ENCODE measurements around the gene LRRTM3. TPM values are rescaled to one million over a fixed set of nuclear protein-coding genes. Genes with fewer than 3 reads are reported as not detected.

The LRRTM3 gene
- total and polyA plus RNA-seq, 2 experiments from 2014 or later: 0.21 to 0.37 TPM

DNA sequence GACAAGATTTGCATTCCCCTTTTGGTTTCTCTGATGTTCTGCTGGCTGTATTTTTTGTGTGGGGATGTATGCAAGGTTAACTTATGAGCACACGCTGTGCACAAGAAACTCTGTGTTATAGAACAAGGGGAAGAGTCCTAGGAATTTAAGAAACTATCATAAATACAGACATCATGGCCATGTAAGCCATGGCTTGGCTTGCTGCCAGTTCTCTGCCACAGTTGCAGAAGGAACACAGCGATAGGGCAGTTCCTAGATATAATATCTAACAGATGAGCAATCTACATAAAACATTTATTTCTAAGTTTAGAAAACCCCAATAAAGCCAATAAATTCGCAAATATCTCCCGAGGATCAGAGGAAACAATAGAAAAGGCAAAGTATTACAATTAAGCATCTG lies 153.3 kb downstream of the LRRTM3 start (continued):
- TF ChIP-seq, protein P1, sequence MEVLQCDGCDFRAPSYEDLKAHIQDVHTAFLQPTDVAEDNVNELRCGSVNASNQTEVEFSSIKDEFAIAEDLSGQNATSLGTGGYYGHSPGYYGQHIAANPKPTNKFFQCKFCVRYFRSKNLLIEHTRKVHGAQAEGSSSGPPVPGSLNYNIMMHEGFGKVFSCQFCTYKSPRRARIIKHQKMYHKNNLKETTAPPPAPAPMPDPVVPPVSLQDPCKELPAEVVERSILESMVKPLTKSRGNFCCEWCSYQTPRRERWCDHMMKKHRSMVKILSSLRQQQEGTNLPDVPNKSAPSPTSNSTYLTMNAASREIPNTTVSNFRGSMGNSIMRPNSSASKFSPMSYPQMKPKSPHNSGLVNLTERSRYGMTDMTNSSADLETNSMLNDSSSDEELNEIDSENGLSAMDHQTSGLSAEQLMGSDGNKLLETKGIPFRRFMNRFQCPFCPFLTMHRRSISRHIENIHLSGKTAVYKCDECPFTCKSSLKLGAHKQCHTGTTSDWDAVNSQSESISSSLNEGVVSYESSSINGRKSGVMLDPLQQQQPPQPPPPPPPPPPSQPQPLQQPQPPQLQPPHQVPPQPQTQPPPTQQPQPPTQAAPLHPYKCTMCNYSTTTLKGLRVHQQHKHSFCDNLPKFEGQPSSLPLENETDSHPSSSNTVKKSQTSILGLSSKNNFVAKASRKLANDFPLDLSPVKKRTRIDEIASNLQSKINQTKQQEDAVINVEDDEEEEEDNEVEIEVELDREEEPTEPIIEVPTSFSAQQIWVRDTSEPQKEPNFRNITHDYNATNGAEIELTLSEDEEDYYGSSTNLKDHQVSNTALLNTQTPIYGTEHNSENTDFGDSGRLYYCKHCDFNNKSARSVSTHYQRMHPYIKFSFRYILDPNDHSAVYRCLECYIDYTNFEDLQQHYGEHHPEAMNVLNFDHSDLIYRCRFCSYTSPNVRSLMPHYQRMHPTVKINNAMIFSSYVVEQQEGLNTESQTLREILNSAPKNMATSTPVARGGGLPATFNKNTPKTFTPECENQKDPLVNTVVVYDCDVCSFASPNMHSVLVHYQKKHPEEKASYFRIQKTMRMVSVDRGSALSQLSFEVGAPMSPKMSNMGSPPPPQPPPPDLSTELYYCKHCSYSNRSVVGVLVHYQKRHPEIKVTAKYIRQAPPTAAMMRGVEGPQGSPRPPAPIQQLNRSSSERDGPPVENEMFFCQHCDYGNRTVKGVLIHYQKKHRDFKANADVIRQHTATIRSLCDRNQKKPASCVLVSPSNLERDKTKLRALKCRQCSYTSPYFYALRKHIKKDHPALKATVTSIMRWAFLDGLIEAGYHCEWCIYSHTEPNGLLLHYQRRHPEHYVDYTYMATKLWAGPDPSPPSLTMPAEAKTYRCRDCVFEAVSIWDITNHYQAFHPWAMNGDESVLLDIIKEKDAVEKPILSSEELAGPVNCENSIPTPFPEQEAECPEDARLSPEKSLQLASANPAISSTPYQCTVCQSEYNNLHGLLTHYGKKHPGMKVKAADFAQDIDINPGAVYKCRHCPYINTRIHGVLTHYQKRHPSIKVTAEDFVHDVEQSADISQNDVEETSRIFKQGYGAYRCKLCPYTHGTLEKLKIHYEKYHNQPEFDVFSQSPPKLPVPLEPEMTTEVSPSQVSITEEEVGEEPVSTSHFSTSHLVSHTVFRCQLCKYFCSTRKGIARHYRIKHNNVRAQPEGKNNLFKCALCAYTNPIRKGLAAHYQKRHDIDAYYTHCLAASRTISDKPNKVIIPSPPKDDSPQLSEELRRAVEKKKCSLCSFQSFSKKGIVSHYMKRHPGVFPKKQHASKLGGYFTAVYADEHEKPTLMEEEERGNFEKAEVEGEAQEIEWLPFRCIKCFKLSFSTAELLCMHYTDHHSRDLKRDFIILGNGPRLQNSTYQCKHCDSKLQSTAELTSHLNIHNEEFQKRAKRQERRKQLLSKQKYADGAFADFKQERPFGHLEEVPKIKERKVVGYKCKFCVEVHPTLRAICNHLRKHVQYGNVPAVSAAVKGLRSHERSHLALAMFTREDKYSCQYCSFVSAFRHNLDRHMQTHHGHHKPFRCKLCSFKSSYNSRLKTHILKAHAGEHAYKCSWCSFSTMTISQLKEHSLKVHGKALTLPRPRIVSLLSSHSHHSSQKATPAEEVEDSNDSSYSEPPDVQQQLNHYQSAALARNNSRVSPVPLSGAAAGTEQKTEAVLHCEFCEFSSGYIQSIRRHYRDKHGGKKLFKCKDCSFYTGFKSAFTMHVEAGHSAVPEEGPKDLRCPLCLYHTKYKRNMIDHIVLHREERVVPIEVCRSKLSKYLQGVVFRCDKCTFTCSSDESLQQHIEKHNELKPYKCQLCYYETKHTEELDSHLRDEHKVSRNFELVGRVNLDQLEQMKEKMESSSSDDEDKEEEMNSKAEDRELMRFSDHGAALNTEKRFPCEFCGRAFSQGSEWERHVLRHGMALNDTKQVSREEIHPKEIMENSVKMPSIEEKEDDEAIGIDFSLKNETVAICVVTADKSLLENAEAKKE (CRISPR knock-in tag; IDR thresholded peaks at IDR 0.05): no peak
- TF ChIP-seq, protein P2, sequence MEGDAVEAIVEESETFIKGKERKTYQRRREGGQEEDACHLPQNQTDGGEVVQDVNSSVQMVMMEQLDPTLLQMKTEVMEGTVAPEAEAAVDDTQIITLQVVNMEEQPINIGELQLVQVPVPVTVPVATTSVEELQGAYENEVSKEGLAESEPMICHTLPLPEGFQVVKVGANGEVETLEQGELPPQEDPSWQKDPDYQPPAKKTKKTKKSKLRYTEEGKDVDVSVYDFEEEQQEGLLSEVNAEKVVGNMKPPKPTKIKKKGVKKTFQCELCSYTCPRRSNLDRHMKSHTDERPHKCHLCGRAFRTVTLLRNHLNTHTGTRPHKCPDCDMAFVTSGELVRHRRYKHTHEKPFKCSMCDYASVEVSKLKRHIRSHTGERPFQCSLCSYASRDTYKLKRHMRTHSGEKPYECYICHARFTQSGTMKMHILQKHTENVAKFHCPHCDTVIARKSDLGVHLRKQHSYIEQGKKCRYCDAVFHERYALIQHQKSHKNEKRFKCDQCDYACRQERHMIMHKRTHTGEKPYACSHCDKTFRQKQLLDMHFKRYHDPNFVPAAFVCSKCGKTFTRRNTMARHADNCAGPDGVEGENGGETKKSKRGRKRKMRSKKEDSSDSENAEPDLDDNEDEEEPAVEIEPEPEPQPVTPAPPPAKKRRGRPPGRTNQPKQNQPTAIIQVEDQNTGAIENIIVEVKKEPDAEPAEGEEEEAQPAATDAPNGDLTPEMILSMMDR (conservative IDR thresholded peaks at IDR 0.05; ENCODE audit: low read depth in 2 of 2): no peak
- no peak for TF ChIP-seq JUNB (IDR thresholded peaks at IDR 0.05; ENCODE audit: unreplicated experiment)
- no peak for TF ChIP-seq STAT1 (IDR thresholded peaks at IDR 0.05; ENCODE audit: unreplicated experiment)

DNA sequence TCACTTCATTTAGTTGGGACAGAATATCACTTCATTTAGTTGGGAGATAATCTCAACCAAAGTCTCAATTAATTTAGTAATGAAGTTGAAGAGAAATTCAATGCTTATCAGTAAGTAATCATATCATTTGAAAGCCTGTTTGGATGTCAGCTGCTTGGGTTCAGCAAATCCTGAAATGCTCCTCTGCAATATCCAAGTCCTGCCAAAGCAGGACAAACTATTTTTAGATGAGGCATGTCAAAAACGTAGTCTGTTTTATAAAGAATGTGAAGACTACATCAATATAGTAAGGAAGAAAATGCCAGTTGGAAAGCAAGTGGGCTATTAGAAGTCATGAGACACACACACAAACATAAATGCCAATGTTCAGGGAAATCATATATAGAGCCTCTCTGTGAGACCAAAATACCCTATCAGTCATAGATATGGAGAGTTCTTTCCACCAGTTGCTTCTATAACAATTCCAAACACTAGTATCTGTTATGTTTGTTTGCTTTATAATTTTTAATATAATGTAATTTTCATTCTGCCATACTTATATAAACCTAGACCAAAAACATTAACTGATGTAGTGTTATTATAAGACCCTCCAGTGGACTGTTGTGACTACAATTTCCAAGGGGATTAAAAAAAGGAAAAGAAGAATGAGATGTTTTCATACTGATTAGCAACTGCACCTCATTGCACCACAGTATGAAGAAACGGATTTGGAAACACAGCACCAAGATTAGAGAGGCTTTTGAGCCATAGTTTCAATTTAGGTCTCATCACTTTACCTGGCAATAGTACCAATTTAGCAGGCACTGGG lies 160.7 kb downstream of the LRRTM3 start:
- Histone ChIP-seq H3K27ac (ENCODE audit: low read depth) (no peak overlapping the region), H3K4me1 (ENCODE audit: insufficient read depth) (no peaks in the 10 kb centered on the region), H3K27me3 (ENCODE audit: insufficient read depth) (no peaks in the 10 kb centered on the region), H3F3A (replicated peaks; ENCODE audit: low read depth) (no peaks in the 10 kb centered on the region), H3K4me3 (no peak overlapping the region), H2AFZ (no peak overlapping the region), H3K79me2 (replicated peaks; ENCODE audit: insufficient read depth) (no peaks in the 10 kb centered on the region), H3K9me2 (ENCODE audit: insufficient read depth) (no peaks in the 10 kb centered on the region), H3K4me2 (no peak overlapping the region), H3K36me3 (ENCODE audit: insufficient read depth) (no peaks in the 10 kb centered on the region), H4K20me1 (replicated peaks; ENCODE audit: insufficient read depth) (no peaks in the 10 kb centered on the region)
- Mint-ChIP-seq H3K27ac (no peak overlapping the region), H3K9me3 (no peaks in the 10 kb centered on the region), H3K27me3 (ENCODE audit: insufficient read depth, low read depth, poor library complexity) (no peaks in the 10 kb centered on the region), H3K36me3 (ENCODE audit: low read depth) (no peaks in the 10 kb centered on the region), H3K4me1 (no peaks in the 10 kb centered on the region), H3K4me3 (no peak overlapping the region)
- ATAC-seq: no peak
- no peak for DNase-seq (ENCODE audit: low spot score)
- TF ChIP-seq POLR2AphosphoS5 (IDR thresholded peaks at IDR 0.05; ENCODE audit: low read depth) (no peak), EZH2phosphoT487 (IDR thresholded peaks at IDR 0.05; ENCODE audit: unreplicated experiment) (no peak), EZH2 (IDR thresholded peaks at IDR 0.05; ENCODE audit: low read depth, unreplicated experiment) (no peak), REST (IDR thresholded peaks at IDR 0.05; ENCODE audit: unreplicated experiment) (no peak)
- TF ChIP-seq, protein P2 (conservative IDR thresholded peaks at IDR 0.05; ENCODE audit: low read depth in 2 of 2): no peak
